Measurements from ENCODE around the gene CKAP5.

CKAP5 gene

DNA sequence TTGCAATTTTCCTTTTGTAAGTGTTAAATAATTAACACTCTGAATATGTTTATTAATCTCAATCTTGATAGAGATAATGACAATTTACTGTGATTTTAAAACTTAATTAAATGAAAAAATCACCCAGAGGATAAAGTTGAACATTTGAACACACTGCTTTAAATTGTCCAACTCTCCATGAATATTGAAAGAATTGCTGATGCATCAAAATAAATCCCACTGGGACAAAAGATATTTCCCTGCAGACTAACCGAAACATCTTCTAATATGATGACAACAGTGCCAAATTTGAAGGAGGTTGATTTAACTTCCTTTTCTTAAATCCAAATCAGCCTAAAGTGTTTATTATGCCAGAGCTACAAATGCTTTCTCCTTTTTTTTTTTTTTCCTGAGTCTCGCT is 79.4 kb downstream of the CKAP5 start:
- no peak for DNase-seq (ENCODE audit: low read depth, low spot score)

DNA sequence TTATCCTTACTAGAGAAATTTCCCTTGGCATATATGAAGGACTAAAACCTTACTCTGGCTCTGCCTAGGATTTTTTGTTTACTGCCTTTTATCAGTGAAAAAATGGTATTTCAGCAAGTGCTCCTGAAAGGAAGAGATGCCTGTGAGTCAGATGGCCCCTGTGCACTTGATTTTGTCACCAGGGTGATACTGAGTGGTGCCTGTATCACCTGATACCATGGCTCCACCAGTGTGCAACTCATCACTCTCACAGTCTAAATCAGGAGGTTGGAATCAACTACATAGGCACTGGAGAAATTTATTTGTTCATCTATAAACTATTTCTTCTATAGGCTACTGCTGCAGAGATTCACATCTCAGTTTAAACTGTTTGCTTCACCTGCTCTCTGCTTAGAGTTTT is 83.8 kb downstream of the CKAP5 start:
- DNase-seq (ENCODE audit: low read depth, low spot score) = no peak

DNA sequence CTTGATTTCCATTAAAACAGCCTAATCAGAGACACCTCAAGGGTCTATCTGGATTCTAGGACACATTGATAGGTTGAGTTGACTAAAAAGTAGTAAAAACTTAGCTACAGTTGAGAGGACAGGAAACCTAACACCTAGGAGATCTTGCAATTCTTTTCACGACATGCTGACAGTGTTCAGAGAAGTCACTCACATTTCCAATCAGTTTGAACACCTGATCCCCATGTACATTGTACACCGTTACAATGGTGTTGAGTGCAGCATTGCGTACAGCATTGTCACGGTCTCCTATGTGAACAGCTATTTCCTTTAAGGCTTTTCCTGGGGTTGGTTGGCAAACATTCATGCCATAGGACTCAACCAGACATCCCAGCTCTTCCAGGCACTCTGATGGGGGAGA is 84.3 kb downstream of the CKAP5 start:
- no peak for DNase-seq (ENCODE audit: low read depth, low spot score)

DNA sequence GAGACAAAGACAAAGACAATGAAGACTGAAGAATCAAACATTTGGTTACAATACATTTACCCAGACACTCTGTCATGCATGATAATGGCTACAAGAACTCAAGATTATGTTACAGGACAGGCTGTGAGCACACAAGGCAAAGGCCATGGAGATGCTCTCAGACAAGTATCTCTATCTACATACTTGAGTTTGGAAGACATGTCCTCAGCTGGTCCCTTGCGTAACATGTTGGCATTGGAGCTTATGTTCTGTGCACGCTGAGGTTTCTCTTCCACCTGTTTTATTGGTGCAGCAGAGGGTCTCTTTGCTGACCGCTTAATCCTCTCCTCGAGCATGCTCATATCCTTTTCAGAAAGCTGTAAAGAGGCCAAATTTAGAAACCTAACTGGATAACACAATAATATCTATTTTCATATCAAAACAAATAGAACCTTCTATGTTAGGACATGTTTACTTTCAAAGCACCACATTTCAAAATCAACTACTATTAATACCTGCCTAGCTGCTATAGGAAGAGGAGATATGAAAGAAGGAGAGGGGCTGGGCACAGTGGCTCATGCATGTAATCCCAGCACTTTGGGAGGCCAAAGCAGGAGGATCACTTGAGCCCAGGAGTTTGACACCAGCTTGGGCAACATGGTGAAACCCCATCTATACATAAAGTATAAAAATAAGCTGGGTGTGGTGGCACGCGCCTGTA is 85.5 kb downstream of the CKAP5 start:
- no peak for DNase-seq (ENCODE audit: low read depth, low spot score)

DNA sequence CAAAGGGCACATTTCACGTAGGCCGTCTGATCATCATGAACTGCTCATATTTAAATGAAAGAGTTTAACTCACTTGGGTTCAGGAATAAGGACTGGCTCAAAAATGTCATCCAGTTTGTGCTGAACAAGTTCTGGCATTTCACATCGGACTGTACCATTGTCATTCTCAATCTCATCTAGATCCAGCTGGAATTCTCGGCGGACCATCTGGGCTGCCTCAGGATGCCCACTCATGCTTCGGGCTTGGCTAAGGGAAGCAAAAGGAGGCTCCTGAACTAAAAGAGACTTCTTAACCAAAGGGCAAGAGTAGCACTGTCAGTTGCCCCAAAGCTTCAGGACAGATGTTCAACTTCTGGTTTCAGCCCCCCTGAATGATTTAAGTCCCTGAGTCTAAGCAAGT is 86.9 kb downstream of the CKAP5 start:
- DNase-seq (ENCODE audit: low read depth, low spot score) = no peak

DNA sequence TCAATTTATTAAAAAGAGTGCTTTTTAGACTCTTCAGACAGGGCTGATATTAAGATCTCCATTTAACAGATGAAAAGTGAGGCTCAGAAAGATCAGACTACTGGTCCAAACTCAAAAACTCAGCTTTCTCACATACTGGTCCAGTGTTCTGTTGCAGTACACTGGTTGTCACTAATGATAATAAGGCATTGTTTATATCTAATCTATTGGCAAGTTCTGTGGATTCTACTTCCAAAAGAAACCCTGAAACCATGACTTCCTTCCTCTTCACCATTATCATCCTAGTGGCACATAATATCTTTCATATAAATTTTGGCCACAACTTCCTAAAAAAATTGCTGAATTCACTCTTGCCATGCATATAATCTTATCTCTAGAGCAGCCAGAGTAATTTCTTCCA is 90.1 kb downstream of the CKAP5 start:
- no peak for DNase-seq (ENCODE audit: low read depth, low spot score)

DNA sequence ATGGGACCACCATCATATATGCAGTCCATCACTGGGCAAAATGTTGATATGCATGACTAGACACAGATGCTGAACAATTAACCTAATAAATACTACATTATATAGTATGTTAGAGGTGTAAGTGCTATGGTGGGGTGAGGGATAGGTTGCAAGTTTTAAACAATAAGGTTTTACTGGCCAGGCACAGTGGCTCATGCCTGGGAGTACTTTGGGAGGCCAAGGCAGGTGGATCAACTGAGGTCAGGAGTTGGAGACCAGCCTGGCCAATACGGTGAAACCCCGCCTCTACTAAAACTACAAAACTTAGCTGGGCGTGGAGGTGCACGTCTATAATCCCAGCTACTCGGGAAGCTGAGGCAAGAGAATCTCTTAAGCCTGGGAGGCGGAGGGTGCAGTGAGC is 98.9 kb downstream of the CKAP5 start:
- no peak for DNase-seq (ENCODE audit: low read depth, low spot score)

DNA sequence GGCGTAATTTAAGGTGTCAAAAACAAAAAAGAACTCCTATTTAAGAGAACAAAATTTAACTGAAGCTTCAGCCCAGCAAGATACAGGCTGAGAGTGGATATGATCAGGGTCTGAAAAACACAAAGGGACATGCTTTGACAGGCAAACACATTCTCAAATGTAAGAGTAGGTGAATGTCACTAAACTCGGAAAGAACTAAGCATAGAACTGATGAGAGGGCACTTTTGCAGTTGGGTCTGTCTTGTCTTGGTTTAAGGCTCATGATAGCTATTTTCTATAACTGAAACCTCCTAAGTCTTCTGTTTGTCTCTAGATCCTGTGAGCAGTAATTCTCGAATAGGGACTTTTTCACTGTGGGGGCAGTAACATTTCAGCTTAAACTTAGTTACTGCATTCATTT is 100.1 kb downstream of the CKAP5 start:
- DNase-seq (ENCODE audit: low read depth, low spot score) = no peak

DNA sequence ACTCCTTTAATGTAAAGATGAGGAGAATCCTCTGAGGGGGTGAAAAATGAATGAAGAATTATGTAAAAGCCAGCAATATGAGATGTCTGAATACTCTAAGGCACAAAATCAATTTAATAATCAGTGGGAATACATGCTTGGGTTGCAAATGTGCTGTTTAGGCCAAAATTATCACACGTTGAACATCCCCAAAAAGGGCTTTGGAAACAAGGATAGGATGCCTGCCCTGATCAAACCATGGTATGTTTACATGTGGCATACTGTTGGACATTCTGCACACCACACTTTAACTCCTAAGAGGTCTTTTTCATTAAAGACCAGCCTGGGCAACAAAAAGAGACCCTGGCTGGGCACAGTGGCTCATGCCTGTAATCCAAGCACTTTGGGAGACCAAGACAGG is 100.8 kb downstream of the CKAP5 start:
- no peak for DNase-seq (ENCODE audit: low read depth, low spot score)

DNA sequence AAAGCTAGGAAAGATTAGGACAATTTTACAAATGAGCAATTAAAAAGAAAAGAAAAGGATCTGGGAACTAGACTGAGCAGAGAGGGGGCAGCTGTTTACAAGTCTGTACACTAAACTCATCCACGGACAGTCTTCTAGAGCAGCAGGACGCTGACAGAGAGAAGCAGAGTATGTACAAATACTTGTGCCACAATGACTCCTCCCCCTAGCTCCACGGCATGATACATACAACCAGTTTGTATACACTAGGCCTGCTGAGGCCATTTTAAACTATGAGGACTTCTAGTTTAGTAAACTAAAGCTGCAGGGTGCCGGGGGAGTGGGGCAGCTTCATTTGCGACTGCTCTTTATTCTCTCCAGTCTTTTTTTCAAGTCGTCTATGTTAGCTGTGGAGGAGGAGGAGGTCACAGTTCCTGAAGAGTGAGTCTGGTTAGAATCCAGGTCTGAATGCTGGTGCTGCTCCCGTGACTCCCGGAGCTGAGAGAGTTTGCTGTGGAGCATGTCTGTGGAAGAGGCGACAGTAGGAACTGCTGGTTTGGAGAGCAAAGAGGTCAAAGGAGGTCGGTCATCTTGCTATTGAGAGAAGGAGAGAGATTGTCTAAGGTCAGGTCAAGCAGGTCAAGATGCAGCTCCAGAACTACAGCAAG is 102.3 kb downstream of the CKAP5 start:
- no peak for DNase-seq (ENCODE audit: low read depth, low spot score)

DNA sequence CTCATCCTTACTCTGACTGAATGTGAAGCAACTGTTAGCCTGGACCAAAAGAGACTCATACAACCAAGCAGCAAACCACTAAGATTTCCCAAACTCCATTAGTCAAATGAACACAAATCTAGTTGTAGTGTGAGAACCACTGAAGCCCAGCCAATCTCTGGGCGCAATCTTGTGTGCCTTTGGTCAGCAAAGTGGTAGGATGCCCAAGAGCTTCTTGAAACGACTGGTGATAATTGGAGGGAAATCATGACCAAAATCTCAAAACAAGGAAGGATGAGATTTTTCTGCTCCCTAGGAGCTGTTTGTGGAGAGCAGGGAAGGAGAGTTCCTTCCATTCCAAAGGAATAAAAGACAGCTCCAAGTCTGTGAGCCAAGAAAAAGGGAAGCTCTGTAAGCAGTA is 103.0 kb downstream of the CKAP5 start:
- no peak for DNase-seq (ENCODE audit: low read depth, low spot score)

DNA sequence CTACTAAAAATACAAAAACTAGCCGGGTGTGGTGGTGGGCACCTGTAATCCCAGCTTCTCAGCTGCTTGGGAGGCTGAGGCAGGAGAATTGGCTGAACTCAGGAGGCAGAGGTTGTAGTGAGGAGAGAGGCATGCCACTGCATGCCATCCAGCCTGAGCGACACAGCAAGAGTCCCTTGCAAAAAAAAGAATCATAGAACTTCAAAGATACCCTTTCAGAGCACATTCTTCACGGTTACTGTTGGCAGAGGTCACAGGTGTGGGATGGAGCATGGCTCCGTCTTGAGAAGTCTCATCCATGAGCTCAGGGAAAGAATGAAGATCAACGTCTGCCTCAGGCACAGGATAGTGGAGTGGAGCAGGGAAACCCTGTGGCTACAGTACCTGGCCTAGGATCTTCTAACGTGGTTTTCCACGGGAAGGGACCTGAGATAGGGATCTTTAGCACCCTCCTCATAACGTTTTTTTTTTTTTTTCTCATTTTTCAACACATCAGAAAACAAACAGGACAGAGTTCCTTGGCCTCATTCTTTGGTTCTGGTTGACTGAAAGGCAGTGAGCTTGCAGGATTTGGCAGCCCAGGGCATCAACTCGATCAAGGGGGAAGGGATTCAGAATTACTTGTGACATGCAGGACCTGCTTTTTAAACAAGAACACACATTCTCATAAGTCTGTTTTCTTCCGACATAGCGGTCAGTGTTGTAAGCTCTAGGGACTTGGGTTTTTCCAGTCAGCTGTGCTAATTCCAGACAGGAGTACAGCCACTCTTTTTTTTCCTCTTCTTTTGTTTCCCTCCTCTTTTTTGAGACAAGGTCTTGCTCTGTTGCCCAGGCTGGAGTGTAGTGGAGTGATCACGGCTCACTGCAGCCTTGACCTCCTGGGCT is 104.2 kb downstream of the CKAP5 start:
- DNase-seq (ENCODE audit: low read depth, low spot score) = no peak

DNA sequence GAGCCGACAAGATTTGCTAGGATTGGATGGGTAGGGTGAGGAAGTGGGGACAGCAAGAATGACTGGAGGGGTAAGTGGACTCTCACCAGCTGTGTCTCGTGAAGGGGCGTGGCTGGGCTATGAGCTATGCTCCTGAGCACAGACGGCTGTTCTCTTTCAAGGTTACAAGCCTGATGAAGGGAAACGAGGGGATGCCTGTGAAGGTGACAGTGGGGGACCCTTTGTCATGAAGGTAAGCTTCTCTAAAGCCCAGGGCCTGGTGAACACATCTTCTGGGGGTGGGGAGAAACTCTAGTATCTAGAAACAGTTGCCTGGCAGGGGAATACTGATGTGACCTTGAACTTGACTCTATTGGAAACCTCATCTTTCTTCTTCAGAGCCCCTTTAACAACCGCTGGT is 107.2 kb downstream of the CKAP5 start:
- DNase-seq (ENCODE audit: low read depth, low spot score) = no peak

DNA sequence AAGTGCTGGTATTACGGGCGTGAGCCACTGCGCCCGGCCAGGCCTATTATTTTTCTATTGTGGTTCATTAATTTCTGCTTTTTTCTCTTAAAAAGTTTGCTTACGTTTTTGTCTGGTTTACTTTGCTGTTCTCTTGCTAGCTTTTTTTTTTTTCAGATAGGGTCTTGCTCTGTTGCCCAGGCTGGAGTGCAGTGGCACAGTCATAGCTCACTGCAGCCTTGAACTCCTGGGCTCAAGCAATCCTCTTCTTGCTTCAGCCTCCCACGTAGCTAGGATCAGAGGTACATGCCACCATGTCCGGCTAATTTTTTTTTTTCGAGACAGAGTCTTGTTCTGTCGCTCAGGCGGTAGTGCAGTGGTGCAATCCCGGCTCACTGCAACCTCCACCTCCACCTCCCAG is 108.4 kb downstream of the CKAP5 start:
- DNase-seq (ENCODE audit: low read depth, low spot score) = no peak

DNA sequence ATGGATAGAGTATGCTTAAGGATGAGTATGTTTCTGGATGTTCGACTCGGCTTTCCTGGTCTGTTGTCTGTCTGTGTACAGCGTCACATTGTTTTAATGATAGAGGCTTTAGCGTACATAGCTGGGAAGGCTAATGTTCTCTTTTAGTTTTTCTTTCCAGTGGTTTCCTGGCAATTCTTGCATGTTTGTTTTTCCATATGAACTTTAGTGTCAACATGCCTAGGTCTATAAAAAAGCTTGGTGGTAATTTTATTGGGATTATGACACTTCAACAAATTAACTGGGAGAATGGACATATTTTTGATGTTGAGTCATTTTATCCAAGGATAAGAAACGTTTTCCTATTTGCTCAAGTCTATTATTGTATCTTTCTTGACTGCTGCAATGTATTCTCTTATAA is 109.5 kb downstream of the CKAP5 start:
- no peak for DNase-seq (ENCODE audit: low read depth, low spot score)

DNA sequence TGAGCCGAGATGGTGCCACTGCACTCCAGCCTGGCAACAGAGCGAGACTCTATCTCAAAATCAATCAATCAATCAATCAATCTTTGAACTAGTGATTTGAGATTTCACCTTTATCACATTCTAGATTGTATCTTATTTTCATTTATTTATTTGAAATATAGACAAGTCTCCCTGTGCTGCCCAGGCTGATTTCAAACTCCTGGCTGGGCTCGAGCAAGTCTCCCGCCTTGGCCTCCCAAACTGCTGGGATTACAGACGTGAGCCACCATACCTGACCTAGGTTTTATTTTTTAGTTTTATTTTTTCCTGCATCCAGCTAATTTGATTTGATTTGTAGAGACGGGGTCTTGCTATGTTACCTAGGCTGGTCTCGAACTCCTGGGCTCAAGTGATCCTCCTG is 109.9 kb downstream of the CKAP5 start:
- DNase-seq (ENCODE audit: low read depth, low spot score) = no peak

DNA sequence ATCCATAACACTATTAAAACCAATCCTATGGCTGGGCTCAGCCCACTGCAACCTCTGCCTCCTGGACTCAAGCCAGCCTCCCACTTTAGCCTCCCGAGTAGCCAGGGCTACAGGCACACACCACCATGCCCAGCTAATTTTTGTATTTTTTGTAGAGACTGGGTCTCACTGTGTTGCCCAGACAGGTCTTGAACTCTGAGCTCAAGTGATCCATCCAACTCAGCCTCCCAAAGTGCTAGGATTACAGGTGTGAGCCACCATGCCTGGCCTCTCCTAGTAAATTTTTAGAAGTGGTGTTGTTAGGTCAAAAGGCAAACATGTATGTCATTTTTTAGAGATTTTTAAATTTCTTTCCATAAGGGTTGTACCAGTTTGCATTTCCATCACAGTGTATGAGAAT is 112.8 kb downstream of the CKAP5 start:
- no peak for DNase-seq (ENCODE audit: low read depth, low spot score)

DNA sequence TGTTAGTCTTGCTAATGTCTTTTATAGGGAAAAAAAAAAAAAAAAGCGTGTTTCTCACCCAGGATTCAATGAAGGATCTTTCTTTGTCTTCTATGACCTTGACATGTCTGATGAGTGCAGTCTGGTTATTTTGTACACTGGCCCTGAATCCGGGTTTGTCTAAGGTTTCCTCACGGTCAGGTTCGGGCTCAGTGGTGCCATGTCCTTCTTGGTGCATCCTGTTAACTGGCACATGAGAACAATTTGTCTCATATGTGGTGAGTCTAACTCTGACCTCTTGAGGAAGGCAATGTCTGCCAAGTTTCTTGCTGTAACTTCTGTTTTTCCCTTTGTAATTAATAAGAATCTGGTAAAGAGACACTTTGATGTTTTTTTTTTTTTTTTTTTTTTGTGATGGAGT is 114.5 kb downstream of the CKAP5 start:
- no peak for DNase-seq (ENCODE audit: low read depth, low spot score)

DNA sequence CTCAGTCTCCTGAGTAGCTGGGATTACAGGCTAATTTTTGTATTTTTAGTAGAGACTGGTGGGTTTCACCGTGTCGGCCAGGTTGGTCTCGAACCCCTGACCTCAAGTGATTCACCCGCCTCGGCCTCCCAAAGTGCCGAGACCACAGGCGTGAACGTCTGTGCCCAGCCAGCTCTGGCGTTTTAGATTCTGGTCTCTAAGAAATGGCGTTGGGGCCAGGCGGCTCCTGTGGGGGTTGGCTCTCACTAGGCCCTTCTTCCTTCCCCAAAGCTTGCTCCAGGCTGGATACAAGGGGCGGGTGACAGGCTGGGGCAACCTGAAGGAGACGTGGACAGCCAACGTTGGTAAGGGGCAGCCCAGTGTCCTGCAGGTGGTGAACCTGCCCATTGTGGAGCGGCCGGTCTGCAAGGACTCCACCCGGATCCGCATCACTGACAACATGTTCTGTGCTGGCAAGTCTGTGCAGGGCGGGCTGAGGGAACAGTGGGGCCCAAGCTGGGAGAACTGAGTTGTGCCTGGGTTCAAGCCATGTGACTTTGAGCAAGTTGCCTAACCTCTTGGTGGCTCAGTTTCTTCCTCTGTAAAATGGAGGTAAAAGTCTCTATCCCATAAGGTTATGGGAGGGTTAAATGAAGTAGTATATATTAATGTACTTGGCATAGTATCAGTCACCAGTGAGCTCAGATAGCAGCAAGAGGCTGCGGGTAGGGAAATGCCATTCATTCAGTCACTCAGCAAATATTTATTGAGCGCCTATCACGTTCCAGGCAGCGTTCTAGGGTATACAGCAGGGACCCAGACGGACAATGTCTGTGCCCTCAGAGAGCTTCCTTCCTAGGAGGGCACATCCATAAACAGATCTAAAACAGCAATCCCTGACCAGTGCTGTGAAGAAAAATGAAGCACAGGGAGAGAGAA is 116.7 kb downstream of the CKAP5 start:
- DNase-seq (ENCODE audit: low read depth, low spot score) = no peak

DNA sequence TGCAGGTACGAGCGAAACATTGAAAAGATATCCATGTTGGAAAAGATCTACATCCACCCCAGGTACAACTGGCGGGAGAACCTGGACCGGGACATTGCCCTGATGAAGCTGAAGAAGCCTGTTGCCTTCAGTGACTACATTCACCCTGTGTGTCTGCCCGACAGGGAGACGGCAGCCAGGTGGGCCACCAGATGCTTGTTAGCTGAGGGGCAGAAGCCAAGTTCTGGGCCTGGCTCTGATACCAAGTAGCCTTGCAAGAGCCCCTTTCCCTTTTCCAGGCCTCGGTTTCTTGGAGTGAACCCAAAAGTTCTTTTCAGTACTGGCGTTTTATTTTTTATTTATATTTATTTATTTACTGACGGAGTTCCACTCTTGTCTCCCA is 117.4 kb downstream of the CKAP5 start:
- no peak for DNase-seq (ENCODE audit: low read depth, low spot score)

DNA sequence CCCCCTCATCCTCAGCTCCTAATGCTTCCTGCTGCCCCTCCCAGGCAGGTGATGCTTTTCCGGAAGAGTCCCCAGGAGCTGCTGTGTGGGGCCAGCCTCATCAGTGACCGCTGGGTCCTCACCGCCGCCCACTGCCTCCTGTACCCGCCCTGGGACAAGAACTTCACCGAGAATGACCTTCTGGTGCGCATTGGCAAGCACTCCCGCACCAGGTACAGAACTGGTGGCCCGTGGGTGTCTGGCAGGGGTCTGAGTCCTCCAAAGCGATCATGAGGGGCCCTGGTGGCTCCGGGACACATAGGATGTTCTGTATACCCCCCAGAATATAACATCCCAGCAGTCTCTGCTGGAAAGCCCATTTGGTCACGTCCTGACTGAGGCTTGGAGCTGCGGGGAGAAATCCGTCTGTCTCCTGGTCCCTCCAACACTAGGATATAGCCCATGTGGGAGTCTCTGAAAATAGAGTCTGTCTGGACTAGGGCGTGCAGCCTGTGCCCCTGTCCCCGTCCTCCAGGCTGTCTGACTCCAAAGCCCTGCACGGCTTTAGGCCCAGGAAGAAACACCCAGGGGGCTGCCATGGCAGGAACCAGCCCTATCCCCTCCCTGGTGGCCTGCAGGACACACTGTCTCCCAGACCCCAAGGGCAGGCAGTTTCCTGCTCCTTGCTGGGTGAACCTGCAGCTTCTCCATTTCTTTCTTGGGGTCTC is 118.0 kb downstream of the CKAP5 start:
- DNase-seq (ENCODE audit: low read depth, low spot score) = no peak
